ENCODE measurements around the gene HOMER1. TPM values are rescaled to one million over a fixed set of nuclear protein-coding genes. Genes with fewer than 3 reads are reported as not detected.

HOMER1 gene
- total RNA-seq, 4 donors from 2014 or later: 11.2 to 19.5 (median 19.3) TPM

GRCh38 chr5:79560771-79561524, 47.0 kb upstream of the HOMER1 start:
- no peak for DNase-seq (ENCODE audit: extremely low spot score)
- Histone ChIP-seq H3K27ac (replicated peaks in 1 of 4) (no peak overlapping the region), H3K9me3 (no peaks in the 10 kb centered on the region), H3K4me3 (no peak overlapping the region), H3K36me3 (no peaks in the 10 kb centered on the region), H3K27me3 (no peaks in the 10 kb centered on the region), H3K4me1 (peaks cover 0 to 16% (median 8%) of the 10 kb centered on the region in 4 donors)
- intact Hi-C loops (cut with DNase I): no loop called here
- 77% methylated on average over 4 of the region's 4 CpGs for WGBS
- TF ChIP-seq CTCF (IDR thresholded peaks at IDR 0.05) (no peak), POLR2AphosphoS5 (IDR thresholded peaks at IDR 0.05) (no peak), POLR2A (IDR thresholded peaks at IDR 0.05; ENCODE audit: low read depth) (no peak), EP300 (IDR thresholded peaks at IDR 0.05) (no peak)

GRCh38 chr5:79555418-79555817, 41.5 kb upstream of the HOMER1 start:
- peaks cover 0 to 9% (median 3%) of the 10 kb centered on the region in 4 donors for H3K4me1 ChIP-seq
- WGBS: 67% methylated on average over 3 of the region's 3 CpGs
- no peaks in the 10 kb centered on the region for H3K9me3 ChIP-seq
- intact Hi-C loops (cut with DNase I): no loop called here
- TF ChIP-seq POLR2A (IDR thresholded peaks at IDR 0.05; ENCODE audit: low read depth) (no peak), POLR2AphosphoS5 (IDR thresholded peaks at IDR 0.05) (no peak), CTCF (IDR thresholded peaks at IDR 0.05) (no peak), EP300 (IDR thresholded peaks at IDR 0.05) (no peak)
- H3K36me3 ChIP-seq: no peaks in the 10 kb centered on the region
- DNase-seq (ENCODE audit: extremely low spot score): no peak
- no peaks in the 10 kb centered on the region for H3K27me3 ChIP-seq
- no peak overlapping the region for H3K4me3 ChIP-seq
- no peak overlapping the region for H3K27ac ChIP-seq (replicated peaks in 1 of 4)

- TF ChIP-seq EP300 (IDR thresholded peaks at IDR 0.05): no peak
- no peak for TF ChIP-seq POLR2AphosphoS5 (IDR thresholded peaks at IDR 0.05)
- no peak for TF ChIP-seq POLR2A (IDR thresholded peaks at IDR 0.05; ENCODE audit: low read depth)
- no peak for TF ChIP-seq CTCF (IDR thresholded peaks at IDR 0.05)
- Histone ChIP-seq H3K4me3 (no peak overlapping the region), H3K9me3 (no peaks in the 10 kb centered on the region), H3K27ac (replicated peaks in 1 of 4) (no peak overlapping the region), H3K27me3 (no peaks in the 10 kb centered on the region), H3K36me3 (no peaks in the 10 kb centered on the region), H3K4me1 (peaks cover 0 to 9% (median 3%) of the 10 kb centered on the region in 4 donors)
- intact Hi-C loops (cut with DNase I): no loop called here
- WGBS: 35% methylated on average over 4 of the region's 4 CpGs
- no peak for DNase-seq (ENCODE audit: extremely low spot score)
Observed at GRCh38 chr5:79552984-79553383, 39.0 kb upstream of the HOMER1 start.

- Histone ChIP-seq H3K9me3 (no peaks in the 10 kb centered on the region), H3K27me3 (no peaks in the 10 kb centered on the region), H3K4me3 (no peak overlapping the region), H3K36me3 (no peaks in the 10 kb centered on the region), H3K27ac (replicated peaks in 1 of 4) (no peak overlapping the region), H3K4me1 (no peaks in the 10 kb centered on the region)
- intact Hi-C loops (cut with DNase I): no loop called here
- no peak for TF ChIP-seq CTCF (IDR thresholded peaks at IDR 0.05)
- no peak for TF ChIP-seq POLR2A (IDR thresholded peaks at IDR 0.05; ENCODE audit: low read depth)
- no peak for TF ChIP-seq POLR2AphosphoS5 (IDR thresholded peaks at IDR 0.05)
- TF ChIP-seq EP300 (IDR thresholded peaks at IDR 0.05): no peak
- 87% methylated on average over 1 of the region's 1 CpG for WGBS
- no peak for DNase-seq (ENCODE audit: extremely low spot score)
Observed at GRCh38 chr5:79547982-79548381, 34.0 kb upstream of the HOMER1 start.

- no peak for TF ChIP-seq EP300 (IDR thresholded peaks at IDR 0.05)
- no peak for TF ChIP-seq POLR2A (IDR thresholded peaks at IDR 0.05; ENCODE audit: low read depth)
- TF ChIP-seq CTCF (IDR thresholded peaks at IDR 0.05): no peak
- TF ChIP-seq POLR2AphosphoS5 (IDR thresholded peaks at IDR 0.05): no peak
- Histone ChIP-seq H3K27me3 (no peaks in the 10 kb centered on the region), H3K4me1 (no peaks in the 10 kb centered on the region), H3K27ac (replicated peaks in 1 of 4) (no peak overlapping the region), H3K9me3 (no peaks in the 10 kb centered on the region), H3K36me3 (no peaks in the 10 kb centered on the region), H3K4me3 (no peak overlapping the region)
- intact Hi-C loops (cut with DNase I): no loop called here
- WGBS: 92% methylated on average over 3 of the region's 3 CpGs
- no peak for DNase-seq (ENCODE audit: extremely low spot score)
Observed at GRCh38 chr5:79547429-79547822, 33.5 kb upstream of the HOMER1 start.

Measured in esophagus muscularis mucosa (tissue), 4 donors.